Measurements from ENCODE around the gene MIS18A. TPM values are rescaled to one million over a fixed set of nuclear protein-coding genes. Genes with fewer than 3 reads are reported as not detected.
"Not testable (repeated sequence)": the region's sequence is repeated elsewhere in the genome, so short reads cannot be mapped to it uniquely, and the experiment has no call there.

Gene MIS18A
- total RNA-seq, 1 donor from 2014 or later = 13.1 TPM

DNA sequence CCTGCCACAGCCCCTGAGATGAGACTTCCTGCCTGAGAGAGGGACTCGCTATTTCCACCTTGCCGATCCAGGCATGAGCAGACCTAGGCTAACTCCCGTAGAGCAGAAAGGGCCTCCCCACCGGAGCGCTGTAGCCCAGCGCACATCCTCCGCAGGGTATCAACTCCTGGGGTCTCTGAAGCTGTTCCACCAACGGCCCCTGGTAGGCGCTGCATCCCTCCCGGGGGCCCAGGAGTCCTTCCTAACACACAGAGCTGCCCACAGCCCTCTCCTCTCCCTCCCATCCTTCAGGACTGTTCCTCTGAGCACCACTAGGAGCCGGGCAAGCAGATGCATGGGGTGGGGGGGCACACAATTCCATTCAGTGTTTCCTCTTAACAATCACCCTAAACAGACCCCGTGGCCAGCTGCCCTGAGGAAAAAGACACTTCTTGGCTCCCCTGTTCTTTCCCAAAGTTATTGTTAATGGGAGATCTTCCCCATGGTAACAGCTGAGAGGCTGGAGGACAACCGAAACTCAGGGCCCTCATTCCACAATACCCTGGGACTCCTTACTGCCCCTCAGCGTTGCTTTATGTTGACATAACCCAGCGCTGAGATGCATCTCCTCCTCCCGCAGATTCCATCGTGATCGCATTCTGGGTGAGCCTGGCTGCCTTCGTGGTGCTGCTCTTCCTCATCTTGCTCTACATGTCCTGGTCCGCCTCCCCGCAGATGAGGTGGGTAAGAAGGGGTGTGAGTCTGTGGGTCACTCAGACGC, 27.4 kb upstream of the MIS18A start:
- DNase-seq (ENCODE audit: low read depth in 2 of 2) = peak; percentile 38 to 68

DNA sequence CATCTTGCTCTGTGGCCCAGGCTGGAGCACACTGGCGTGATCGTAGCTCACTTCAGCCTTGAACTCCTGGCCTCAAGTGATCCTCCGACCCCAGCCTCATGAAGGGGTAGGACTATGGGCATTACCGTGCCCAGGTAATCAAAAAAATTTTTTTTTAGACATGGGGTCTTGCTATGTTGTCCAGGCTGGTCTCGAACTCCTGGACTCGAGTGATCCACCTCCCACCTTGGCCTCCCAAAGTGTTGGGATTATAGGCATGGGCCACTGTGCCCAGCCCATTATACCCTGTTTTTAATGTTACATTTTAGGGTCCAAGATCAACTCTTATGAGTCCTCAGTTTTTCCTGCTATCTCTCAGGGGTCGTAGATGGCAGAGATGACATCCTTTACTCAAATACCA, 26.1 kb upstream of the MIS18A start:
- DNase-seq (ENCODE audit: low read depth in 2 of 2) = no peak

DNA sequence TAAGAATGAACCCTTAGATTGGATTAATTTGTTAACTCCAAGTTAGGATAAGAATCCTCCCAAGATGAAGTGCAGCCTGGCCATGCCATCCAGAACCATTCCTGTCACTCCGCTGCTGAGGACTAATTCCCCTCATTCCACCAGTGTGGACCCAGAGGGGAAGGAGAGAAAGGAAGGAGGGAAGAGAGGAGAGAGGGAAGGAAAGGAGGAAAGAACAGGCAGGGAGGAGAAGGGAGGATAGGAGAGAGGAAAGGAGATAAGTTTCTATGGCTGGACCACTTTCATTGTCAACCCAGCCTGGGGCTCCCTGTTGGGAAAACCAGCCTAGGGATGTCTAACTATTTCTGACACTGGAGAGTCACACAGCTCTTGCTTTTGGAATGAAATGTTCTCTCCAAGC, 24.5 kb upstream of the MIS18A start:
- no peak for DNase-seq (ENCODE audit: low read depth in 2 of 2)

DNA sequence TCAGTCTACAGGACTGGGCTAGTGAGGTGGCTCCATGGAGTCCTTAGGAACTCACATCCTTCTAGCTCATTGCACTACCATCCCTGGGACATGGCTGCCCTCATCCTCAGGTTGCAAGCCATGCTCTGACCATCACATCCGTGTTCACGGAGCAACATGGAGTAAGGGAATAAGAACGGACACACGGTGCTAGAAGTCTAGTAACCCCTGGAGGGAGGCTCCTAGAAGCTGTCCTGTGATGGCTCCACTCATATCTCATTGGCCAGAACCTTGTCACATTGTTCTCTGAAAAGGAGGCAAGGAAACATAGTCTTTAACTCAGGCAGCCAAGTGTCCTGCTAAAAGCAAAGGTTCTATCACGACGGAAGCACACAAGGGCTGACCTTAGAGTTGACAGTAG, 23.7 kb upstream of the MIS18A start:
- DNase-seq (ENCODE audit: low read depth in 2 of 2) = no peak

DNA sequence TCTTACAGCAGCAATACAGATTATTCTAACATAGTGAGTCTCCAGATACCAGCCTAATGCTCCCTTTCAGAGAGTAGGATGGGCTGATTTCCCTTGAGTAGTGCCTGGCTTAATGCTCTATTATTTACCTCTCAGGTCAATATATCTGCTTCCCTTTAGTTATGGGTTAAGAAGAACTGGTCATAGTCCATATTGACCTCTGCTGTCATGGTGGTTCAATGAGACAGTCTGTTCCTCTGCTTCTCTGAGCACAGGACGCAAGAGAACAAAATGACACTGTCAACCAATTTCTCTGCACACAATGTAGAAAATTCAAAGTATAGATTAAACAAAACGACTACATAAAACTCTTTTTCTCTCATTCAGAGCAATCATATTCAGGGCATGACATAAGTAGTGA, 22.7 kb upstream of the MIS18A start:
- DNase-seq (ENCODE audit: low read depth in 2 of 2) = no peak

DNA sequence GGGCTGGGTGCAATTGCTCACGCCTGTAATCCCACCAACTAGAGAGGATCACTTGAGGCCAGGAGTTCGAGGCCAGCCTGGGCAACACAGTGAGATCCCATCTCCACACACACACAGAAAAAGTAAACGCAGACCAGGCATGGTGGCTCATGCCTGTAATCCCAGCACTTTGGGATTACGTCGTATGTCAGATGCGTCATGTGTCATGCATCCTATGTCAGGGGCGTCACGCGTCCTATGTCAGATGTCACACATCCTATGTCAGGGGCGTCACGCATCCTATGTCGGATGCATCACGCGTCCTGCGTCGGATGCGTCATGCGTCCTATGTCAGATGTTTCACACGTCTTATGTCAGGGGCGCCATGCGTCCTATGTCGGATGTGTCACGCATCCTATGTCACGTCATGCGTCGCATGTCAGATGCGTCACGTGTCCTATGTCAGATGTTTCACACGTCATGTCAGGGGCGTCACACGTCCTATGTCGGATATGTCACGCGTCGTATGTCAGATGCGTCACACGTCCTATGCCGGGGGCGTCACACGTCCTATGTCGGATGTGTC, 21.4 kb upstream of the MIS18A start:
- no peak for DNase-seq (ENCODE audit: low read depth in 2 of 2)

DNA sequence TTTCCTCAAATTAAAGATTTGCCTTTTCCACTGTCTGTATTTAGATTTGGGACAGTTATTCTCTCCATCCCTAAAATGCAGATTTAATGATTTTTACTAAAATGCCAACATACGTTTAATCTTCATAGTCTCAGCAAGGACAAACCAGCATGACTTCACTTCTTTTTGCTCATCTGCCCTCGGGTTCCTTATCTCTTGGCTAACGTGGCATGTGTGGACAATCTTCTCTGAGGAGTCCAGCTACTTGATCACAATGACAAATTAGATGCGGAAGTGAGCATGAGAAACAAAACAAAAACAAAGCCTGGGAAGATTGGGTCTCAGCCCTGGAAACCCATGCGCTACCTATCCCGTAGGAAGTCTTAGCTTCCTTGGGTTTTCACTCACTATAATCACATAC, 20.8 kb upstream of the MIS18A start:
- no peak for DNase-seq (ENCODE audit: low read depth in 2 of 2)

DNA sequence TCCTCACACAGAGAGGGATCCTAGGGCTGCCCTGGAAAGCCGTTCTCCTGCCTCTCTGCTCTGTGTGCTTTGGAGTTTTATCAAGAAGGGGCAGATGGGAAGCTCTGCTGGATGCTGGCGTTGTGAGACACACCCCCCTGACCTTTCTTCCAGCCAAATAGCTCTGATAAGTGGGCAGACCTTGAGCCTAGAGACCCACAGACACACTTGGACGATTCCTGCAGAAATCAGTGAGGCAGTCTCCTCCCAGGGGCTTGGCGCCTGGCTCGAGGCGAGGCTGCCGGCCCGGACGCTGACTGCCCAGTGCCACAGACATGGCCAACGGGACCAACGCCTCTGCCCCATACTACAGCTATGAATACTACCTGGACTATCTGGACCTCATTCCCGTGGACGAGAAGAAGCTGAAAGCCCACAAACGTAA, 19.8 kb upstream of the MIS18A start, which contains the start of gene MRAP:
TSS of gene MRAP (plus strand) at position 198 of the 424 bp plus-strand sequence. CDS start at position 315, 117 bp downstream.
- no peak for DNase-seq (ENCODE audit: low read depth in 2 of 2)

DNA sequence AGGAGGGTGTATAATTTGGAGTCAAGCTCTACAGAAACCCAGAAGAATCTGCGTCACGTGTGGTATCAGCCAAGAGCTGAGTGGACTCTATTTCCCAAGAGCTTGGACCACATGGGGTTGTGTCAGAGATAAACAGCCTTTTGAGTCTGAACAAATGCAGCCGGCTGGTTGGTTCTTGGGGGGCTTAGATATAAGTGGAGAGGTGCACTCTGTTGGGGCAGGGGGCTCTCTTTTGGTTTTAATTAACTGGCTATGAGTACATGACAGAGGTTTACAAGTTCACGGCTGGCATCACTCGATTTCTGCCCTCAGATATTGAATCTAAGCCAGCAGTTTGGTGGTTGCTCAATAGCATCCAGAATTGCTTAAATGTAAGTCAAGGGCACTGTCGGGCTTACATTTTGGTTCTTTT, 19.3 kb upstream of the MIS18A start:
- no peak for DNase-seq (ENCODE audit: low read depth in 2 of 2)

DNA sequence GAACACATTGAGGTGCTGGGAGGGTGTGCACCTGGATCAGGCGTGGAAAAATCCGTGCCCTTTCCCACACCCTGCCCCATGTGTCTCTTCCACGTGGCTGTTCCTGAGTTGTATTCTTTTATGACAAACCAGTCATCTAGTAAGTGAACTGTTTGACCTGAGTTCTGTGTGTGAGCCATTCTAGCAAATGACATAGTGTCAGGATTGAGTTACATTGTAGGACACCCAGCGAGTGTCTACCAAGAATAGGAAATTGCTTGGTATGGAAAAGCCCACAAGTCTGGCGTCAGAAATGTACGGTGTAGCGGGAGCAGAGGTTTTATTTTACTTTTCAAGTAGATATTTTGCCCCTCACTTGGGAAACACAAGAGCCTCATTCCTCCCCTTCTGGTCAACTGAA, 18.6 kb upstream of the MIS18A start:
- no peak for DNase-seq (ENCODE audit: low read depth in 2 of 2)

DNA sequence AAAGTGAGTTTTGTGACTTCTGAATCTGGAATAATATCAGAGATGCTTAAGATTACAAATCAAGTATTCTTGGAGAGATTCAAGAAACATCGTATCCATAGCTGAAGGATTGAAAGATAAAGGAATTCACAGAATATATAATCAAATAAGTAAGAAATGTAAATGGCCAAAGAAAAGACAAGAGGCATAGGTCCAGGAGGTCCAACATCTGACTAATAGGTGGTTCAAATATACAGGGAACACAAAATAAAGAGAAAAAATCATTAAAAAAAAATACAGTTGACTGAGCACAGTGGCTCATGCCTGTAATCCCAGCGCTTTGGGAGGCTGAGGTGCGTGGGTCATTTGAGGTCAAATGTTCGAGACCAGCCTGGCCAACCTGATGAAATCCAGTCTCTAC, 6.6 kb upstream of the MIS18A start:
- DNase-seq (ENCODE audit: low read depth in 2 of 2) = no peak

DNA sequence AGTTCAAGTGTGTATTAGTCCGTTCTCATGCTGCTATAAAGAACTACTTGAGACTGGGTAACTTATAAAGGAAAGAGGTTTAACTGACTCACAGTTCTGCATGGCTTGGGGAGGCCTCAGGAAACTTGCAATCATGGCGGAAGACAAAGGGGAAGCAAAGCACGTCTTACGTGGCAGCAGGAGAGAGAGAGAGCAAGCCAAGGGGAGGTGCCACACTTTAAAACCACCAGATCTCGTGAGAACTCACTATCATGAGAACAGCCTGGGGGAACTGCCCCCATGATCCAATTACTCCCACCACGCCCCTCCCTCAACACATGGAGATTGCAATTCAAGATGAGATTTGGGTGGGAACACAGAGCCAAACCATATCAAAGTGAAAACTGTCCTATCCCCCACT, 4.1 kb upstream of the MIS18A start:
- DNase-seq (ENCODE audit: low read depth in 2 of 2) = no peak

DNA sequence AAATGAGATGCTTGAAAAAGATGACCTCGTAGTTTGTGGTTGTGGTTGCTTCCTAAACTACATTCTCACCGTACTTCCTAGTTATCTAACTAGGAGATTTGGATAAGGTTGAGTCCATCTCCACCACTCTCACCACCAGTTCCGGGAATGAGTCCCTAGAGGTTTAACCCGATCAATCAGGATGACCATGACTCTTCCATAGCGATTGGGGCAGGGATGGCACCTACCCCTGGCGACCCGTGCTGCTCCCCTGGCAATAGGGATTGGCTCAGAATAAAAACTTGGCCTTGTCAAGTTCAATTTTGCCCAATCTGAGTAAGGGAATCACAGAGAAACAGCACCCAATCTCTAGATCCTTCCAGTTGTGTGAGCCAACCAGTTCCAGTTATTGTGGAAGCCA, 2.7 kb upstream of the MIS18A start:
- DNase-seq (ENCODE audit: low read depth in 2 of 2) = no peak

DNA sequence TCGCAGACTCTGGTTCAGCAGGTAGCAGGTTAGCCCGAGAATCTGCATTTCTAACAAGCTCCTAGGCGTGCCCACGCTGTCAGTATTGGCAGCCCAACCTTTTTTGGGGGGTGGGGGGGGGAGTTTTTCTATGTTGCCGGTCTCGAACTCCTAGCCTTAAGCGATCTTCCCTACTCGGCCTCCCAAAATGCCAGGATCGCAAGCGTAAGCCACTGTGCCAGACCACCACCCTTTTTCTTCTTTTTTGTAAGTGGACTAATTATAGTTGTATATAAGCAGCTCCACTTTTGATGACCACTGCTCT, 480 bp upstream of the MIS18A start:
- no peak for DNase-seq (ENCODE audit: low read depth in 2 of 2)

DNA sequence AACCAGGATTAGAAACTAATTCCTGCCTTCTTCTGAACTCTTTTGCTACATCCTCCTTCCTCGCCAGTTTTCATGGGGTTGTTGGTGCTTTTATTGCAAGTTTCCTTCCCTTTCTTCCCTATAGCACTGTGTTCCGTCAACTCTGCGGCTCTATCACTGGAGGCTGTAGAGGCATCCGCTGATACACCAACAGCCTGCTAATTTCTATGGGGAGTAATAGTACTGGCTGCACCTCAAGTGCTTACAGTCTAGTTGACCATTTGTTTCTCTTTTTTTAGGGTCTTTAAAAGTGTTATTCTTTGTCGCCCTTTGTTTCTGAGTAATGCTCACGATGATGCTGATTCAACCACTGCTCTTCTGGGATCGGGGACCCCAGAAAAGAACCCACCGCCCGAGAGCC, 746 bp downstream of the MIS18A start:
- DNase-seq (ENCODE audit: low read depth in 2 of 2) = peak in 1 of 2 donors; percentile 16

DNA sequence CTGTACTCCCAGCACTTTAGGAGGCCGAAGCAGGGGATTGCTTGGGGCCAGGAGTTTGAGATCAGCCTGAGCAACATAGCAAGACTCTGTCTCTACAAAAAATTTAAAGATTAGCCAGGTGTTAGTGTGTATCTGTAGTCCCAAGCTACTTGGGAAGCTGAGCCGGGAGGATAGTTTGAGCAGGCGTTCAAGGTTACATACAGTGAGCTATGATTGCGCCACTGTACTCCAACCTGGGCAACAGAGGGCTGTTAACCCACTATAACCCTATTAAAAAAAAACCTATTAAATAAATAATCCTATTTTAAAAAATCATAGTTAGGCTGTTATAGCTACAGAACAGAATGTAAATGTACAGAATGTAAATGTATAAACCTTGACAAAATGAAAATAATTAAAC, 2.2 kb downstream of the MIS18A start:
- DNase-seq (ENCODE audit: low read depth in 2 of 2) = no peak

DNA sequence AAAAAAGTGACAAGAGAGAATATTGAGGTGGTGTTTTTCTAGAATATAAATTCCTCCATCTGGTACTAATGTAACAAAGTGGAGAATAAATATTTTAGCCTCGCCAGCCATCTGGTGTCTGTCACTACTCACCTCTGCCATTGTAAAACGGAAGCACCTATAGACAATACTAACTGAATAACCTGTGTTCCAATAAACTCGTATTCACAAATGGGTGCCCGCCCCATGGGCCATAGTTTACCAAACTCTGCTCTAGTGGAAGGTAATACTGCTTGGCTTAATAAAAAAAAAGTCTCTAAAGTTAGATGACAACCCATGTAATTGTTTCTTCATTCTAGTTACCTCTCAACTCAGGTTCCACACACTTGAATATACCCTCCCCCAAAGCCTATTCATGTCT, 8.1 kb downstream of the MIS18A start:
- DNase-seq (ENCODE audit: low read depth in 2 of 2) = no peak

DNA sequence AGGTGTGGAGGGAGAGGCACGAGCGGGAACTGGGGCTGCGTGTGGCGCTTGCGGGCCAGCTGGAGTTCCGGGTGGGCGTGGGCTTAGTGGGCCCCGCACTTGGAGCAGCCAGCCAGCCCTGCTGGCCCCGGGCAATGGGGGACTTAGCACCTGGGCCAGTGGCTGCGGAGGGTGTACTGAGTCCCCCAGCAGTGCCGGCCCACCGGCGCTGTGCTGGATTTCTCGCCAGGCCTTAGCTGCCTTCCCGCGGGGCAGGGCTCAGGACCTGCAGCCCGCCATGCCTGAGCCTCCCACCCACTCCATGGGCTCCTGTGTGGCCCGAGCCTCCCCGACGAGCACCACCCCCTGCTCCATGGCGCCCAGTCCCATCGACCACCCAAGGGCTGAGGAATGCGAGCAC, 13.5 kb downstream of the MIS18A start:
- not testable (repeated sequence) for DNase-seq (ENCODE audit: low read depth in 2 of 2)

DNA sequence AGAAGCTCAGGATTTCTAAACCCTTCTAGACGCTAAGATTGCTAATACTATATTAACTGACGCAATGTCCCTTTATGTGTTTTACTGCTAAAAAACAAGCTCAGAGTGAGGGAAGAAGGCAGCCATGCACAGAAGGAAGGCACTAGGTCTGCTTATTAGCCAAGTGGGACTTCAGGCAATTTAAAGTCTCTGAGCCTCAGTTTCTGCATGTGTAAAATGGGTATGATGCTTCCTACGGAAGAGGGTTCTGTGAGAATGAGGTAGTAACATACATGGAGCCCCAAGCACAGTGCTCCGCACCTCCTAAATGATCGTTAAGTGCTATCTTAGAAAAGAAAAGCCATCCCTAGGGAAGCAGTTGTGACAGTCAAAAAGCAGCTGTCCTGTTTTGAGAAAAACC, 16.9 kb downstream of the MIS18A start:
- DNase-seq (ENCODE audit: low read depth in 2 of 2) = no peak

DNA sequence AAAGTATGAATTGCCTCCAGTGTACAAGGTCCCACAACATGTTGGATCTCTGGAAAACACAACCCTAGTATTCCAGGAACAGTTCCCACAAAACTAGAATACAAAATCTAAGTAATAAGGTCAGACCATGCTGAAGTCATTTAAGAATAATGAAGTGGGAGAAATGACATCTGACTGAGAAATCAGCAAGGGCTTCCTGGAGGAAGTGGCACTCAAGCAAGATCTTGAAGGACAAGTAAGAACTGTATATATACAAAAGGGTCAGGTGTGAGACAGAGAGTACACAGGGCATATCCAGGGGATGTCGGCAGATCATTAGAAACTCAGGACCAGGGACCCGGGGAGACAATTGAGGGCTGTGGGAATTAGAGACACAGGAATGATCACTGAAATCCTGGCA, 18.7 kb downstream of the MIS18A start:
- DNase-seq (ENCODE audit: low read depth in 2 of 2) = no peak

DNA sequence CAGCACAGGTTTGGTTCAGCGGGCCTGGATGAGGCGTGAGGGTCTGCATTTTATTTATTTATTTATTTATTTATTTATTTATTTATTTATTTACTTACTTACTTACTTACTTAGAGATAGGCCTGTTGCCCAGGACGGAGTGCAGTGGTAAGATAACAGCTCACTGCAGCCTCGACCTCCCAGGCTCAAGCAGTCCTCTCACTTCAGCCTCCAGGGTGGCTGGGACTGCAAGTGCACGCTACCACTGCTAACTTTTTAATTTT, 20.1 kb downstream of the MIS18A start:
- DNase-seq (ENCODE audit: low read depth in 2 of 2) = not testable (repeated sequence)

DNA sequence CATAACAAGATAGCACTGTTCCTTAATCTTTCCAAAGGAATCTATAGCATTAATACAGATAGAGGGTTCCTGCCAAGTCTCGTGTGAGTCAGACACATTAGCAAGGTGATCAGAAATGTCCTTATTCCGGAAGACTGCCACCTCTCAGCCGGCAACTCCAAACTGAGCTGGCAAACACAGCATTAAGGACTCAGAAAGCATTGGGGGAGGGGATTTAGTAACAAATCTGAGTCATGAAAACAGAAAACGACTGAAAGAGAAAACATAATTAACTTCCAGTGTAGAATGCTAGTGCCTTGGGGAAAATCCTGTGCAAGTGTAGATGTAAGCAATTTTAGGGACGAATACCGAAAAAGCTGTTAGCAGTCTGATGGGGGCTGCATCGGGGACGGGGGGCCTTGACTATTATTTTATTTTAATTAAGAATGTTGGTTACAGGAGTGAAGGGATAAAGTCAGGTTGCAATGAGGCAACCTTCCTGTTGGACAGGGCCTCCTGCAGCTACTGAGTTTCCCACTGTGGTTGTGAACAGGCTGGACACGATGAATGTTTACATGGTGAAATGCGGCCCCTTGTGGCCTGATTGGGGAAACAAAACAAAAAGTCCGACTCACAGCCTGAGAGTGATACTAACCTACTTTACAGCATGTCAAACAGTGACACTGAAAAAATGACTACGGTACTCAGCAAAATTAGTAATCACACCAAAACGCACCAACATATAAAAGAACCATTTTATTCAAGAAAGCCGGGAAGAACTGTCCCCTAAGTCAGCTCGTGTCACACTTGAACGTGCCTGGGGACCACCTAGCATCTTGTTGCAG, 20.7 kb downstream of the MIS18A start:
- DNase-seq (ENCODE audit: low read depth in 2 of 2) = peak; percentile 82 to 89
